Gastrocnemius medialis (tissue), 4 donors: Measurements from ENCODE around the gene RASA4.
"Not testable (repeated sequence)": the region's sequence is repeated elsewhere in the genome, so short reads cannot be mapped to it uniquely, and the experiment has no call there.

Experiments used
- POLR2A ChIP-seq, 2 donors: fragments of 450-650 bp; IDR thresholded peaks; one replicate each; pipeline ENCODE4 v1.6.1; 2017; ENCODE audit warnings: antibody characterized with exemption in 2 of 2, mild to moderate bottlenecking in 2 of 2, moderate library complexity in 2 of 2
- TF ChIP-seq, protein P1 (sequence below), 5 experiments: fragments of 450-650 bp in 3 of 5; fragments of 200-600 bp in 2 of 5; sonication (generic) in 2 of 5; IDR thresholded peaks in 4 of 5; conservative IDR thresholded peaks in 1 of 5; 1 replicate in 4 of 5; 2 replicates in 1 of 5; pipeline ENCODE4 v1.5.1; 2016 to 2019; ENCODE audit warnings: antibody characterized with exemption in 5 of 5, mild to moderate bottlenecking in 3 of 5, moderate library complexity in 3 of 5

DNA sequence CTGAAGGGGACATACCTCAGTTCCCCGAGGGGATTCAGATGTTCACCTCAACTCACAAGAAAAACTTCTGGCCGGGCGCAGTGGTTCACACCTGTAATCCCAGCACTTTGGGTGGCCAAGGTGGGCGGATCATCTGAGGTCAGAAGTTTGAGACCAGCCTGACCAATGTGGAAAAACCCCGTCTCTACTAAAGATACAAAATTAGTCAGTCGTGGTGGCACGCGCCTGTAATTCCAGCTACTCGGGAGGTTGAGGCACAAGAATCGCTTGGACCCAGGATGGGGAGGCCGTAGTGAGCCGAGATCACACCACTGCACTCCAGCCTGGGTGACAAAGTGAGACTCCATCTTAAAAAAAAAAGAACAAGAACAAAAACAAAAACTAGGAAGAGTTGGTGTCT is 71.3 kb downstream of the RASA4 start:
- TF ChIP-seq, protein P1, sequence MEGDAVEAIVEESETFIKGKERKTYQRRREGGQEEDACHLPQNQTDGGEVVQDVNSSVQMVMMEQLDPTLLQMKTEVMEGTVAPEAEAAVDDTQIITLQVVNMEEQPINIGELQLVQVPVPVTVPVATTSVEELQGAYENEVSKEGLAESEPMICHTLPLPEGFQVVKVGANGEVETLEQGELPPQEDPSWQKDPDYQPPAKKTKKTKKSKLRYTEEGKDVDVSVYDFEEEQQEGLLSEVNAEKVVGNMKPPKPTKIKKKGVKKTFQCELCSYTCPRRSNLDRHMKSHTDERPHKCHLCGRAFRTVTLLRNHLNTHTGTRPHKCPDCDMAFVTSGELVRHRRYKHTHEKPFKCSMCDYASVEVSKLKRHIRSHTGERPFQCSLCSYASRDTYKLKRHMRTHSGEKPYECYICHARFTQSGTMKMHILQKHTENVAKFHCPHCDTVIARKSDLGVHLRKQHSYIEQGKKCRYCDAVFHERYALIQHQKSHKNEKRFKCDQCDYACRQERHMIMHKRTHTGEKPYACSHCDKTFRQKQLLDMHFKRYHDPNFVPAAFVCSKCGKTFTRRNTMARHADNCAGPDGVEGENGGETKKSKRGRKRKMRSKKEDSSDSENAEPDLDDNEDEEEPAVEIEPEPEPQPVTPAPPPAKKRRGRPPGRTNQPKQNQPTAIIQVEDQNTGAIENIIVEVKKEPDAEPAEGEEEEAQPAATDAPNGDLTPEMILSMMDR (IDR thresholded peaks at IDR 0.05 in 4 of 5, conservative IDR thresholded peaks at IDR 0.05 in 1 of 5), result not testable (repeated sequence)
- TF ChIP-seq POLR2A (IDR thresholded peaks at IDR 0.05), result not testable (repeated sequence)
